Hepatocyte (in vitro differentiated cells): ENCODE measurements around the gene CEP19. TPM values are rescaled to one million over a fixed set of nuclear protein-coding genes. Genes with fewer than 3 reads are reported as not detected.

Experiments
- DNase-seq: peaks from one replicate; pipeline ENCODE4 v3.0.0-alpha.2; 2016; ENCODE audit warnings: low spot score
- H2AFZ ChIP-seq: fragments of 200-600 bp; sonication (generic); 2 replicates; pipeline ENCODE4 v1.6.0; 2016; ENCODE audit warnings: antibody characterized with exemption, mild to moderate bottlenecking
- H3K27ac ChIP-seq: fragments of 200-600 bp; sonication (generic); 2 replicates; pipeline ENCODE4 v1.5.1; 2016; ENCODE audit warnings: mild to moderate bottlenecking
- H3K27me3 ChIP-seq: fragments of 200-600 bp; sonication (generic); 2 replicates; pipeline ENCODE4 v1.6.1; 2016
- H3K36me3 ChIP-seq: fragments of 200-600 bp; sonication (generic); replicated peaks from 2 replicates; pipeline ENCODE4 v1.5.1; 2016; ENCODE audit warnings: low read depth; ENCODE audit not compliant: insufficient read depth
- H3K4me1 ChIP-seq: fragments of 200-600 bp; sonication (generic); 2 replicates; pipeline ENCODE4 v1.5.1; 2016; ENCODE audit warnings: mild to moderate bottlenecking, moderate library complexity; ENCODE audit not compliant: insufficient read depth
- H3K4me2 ChIP-seq: fragments of 200-600 bp; sonication (generic); 2 replicates; pipeline ENCODE4 v1.6.0; 2016
- H3K4me3 ChIP-seq: fragments of 200-600 bp; sonication (generic); 2 replicates; pipeline ENCODE4 v1.5.1; 2016; ENCODE audit warnings: mild to moderate bottlenecking
- H3K79me2 ChIP-seq: fragments of 200-600 bp; sonication (generic); 2 replicates; pipeline ENCODE4 v1.6.0; 2017; ENCODE audit warnings: mild to moderate bottlenecking
- H3K9me2 ChIP-seq: fragments of 200-600 bp; sonication (generic); replicated peaks from 2 replicates; pipeline ENCODE4 v1.6.0; 2017; ENCODE audit warnings: mild to moderate bottlenecking; ENCODE audit not compliant: insufficient read depth
- H3K9me3 ChIP-seq: fragments of 200-600 bp; sonication (generic); 2 replicates; pipeline ENCODE4 v1.5.1; 2016; ENCODE audit warnings: low read depth, mild to moderate bottlenecking
- H4K20me1 ChIP-seq: fragments of 200-600 bp; sonication (generic); 2 replicates; pipeline ENCODE4 v1.6.0; 2016; ENCODE audit warnings: mild to moderate bottlenecking; ENCODE audit not compliant: insufficient read depth, poor library complexity, severe bottlenecking
- CTCF ChIP-seq: fragments of 200-600 bp; sonication (generic); IDR thresholded peaks from 2 replicates; pipeline ENCODE4 v1.5.1; 2016; ENCODE audit warnings: antibody characterized with exemption, mild to moderate bottlenecking; ENCODE audit not compliant: poor library complexity
- EZH2 ChIP-seq: fragments of 200-600 bp; sonication (generic); IDR thresholded peaks from 2 replicates; pipeline ENCODE4 v1.6.1; 2016; ENCODE audit warnings: antibody characterized with exemption, mild to moderate bottlenecking, borderline replicate concordance
- EZH2phosphoT487 ChIP-seq: fragments of 200-600 bp; sonication (generic); IDR thresholded peaks from one replicate; pipeline ENCODE4 v1.6.1; 2018; ENCODE audit warnings: antibody characterized with exemption, mild to moderate bottlenecking, low read depth, moderate library complexity; ENCODE audit not compliant: unreplicated experiment, severe bottlenecking
- WGBS: methylation state at CpG from one replicate; pipeline ENCODE4 v1.1.6; 2016; ENCODE audit warnings: low lambda C conversion rate; ENCODE audit errors: missing lambda C conversion rate; 5-methylcytosine and 5-hydroxymethylcytosine counted together
- polyA plus RNA-seq: library from polyadenylated mRNA; unstranded; fragments of >200 nt; fragmentation: Nextera tagmentation; extraction: Ambion mirVana; gene quantifications from 2 replicates; pipeline ENCODE4 v1.2.1, GENCODE V29; 2016
- total RNA-seq: library from RNA; depleted of rRNA; stranded (reverse); fragments of >200 nt; gene quantifications from 2 replicates; pipeline ENCODE4 v1.2.3, GENCODE V29; 2014

The CEP19 gene
- total and polyA plus RNA-seq, 2 experiments from 2014 or later = 3.8 to 6.0 TPM

- Histone ChIP-seq H3K9me3 (no peaks in the 10 kb centered on the region), H2AFZ (no peak overlapping the region), H3K4me2 (no peak overlapping the region), H4K20me1 (no peaks in the 10 kb centered on the region), H3K27me3 (no peaks in the 10 kb centered on the region), H3K27ac (no peak overlapping the region), H3K36me3 (no peaks in the 10 kb centered on the region), H3K79me2 (no peaks in the 10 kb centered on the region), H3K4me3 (no peak overlapping the region), H3K4me1 (no peaks in the 10 kb centered on the region), H3K9me2 (no peaks in the 10 kb centered on the region)
- no peak for TF ChIP-seq EZH2
- no peak for TF ChIP-seq EZH2phosphoT487
- TF ChIP-seq CTCF = no peak
- 93% methylated on average over 14 of the region's 14 CpGs for WGBS
- no peak for DNase-seq
Measured at GRCh38 chr3:196667056-196667825, 44.8 kb downstream of the CEP19 start.

- no peaks in the 10 kb centered on the region for H3K79me2 ChIP-seq
- H3K4me2 ChIP-seq = no peak overlapping the region
- no peaks in the 10 kb centered on the region for H3K36me3 ChIP-seq
- H3K9me2 ChIP-seq = no peaks in the 10 kb centered on the region
- peak overlapping the region; percentile 7 for H2AFZ ChIP-seq
- no peak overlapping the region for H3K27ac ChIP-seq
- no peaks in the 10 kb centered on the region for H3K4me1 ChIP-seq
- no peak overlapping the region for H3K4me3 ChIP-seq
- no peaks in the 10 kb centered on the region for H3K27me3 ChIP-seq
- TF ChIP-seq EZH2phosphoT487 = no peak
- no peak for TF ChIP-seq CTCF
- no peak for TF ChIP-seq EZH2
- DNase-seq = no peak
- H4K20me1 ChIP-seq = no peaks in the 10 kb centered on the region
- WGBS = 41% methylated on average over 23 of the region's 23 CpGs
- H3K9me3 ChIP-seq = no peaks in the 10 kb centered on the region
Measured at GRCh38 chr3:196666001-196666867, 45.8 kb downstream of the CEP19 start.

GRCh38 chr3:196662711-196663571 lies 49.1 kb downstream of the CEP19 start:
- H3K4me1 ChIP-seq = no peaks in the 10 kb centered on the region
- no peaks in the 10 kb centered on the region for H3K36me3 ChIP-seq
- WGBS = 63% methylated on average over 15 of the region's 15 CpGs
- no peaks in the 10 kb centered on the region for H4K20me1 ChIP-seq
- no peaks in the 10 kb centered on the region for H3K9me2 ChIP-seq
- H3K27ac ChIP-seq = peak overlapping the region; percentile 16
- H3K9me3 ChIP-seq = no peaks in the 10 kb centered on the region
- H3K79me2 ChIP-seq = no peaks in the 10 kb centered on the region
- no peak overlapping the region for H3K4me2 ChIP-seq
- H2AFZ ChIP-seq = no peak overlapping the region
- no peak for DNase-seq
- no peak overlapping the region for H3K4me3 ChIP-seq
- TF ChIP-seq EZH2phosphoT487 (no peak), EZH2 (no peak), CTCF (no peak)
- H3K27me3 ChIP-seq = no peaks in the 10 kb centered on the region
